Measurements from ENCODE around the gene ANKRD1.

ANKRD1 gene

GRCh38 chr10:90936276-90936659 is 15.4 kb upstream of the ANKRD1 start:
- no peak for FAIRE-seq
- no peak for DNase-seq (ENCODE audit: insufficient read length, low spot score)

GRCh38 chr10:90935581-90936275 is 14.8 kb upstream of the ANKRD1 start:
- no peak for FAIRE-seq
- no peak for DNase-seq (ENCODE audit: insufficient read length, low spot score)

- DNase-seq (ENCODE audit: insufficient read length, low spot score): no peak
- FAIRE-seq: no peak
Measured at GRCh38 chr10:90930971-90931871, 10.3 kb upstream of the ANKRD1 start.

DNA sequence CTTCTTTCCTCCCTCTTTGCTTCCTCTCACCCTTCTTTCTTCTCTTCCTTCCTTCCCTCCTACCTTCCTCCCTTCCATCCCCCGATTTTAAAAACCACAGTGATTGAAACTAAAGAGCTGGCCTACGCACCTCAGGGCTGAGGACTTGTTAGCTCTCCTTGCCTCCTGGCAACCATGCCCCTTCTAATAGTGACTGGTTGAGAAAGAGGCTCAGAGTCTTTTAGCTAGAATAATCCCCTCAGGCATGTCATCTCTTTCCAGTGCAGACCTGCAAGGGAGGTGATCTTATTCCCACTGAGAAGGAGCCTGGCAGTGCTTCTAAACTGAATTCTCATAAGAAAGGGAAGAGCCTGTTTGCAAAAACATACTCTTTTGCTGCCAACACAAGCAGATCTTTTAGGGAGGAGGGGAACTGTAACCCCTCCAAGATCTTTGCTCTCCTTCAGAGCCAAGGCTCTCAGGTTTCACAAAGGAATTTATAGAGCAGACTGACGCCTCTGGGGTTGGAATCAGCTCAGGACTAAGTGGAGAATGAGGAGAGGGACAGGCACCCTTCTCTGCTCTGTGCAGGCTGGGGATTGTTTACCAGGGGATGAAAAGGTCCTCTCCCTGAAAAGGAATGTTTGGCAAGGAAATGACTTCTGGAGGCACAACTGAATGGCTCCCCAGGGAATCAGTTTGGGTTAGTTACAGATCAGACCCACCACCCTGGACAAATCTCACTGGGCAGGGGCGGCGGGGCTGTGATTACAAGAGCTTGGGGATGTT is 9.4 kb upstream of the ANKRD1 start:
- FAIRE-seq (no peak), DNase-seq (ENCODE audit: insufficient read length, low spot score) (no peak)

- FAIRE-seq: no peak
Measured at GRCh38 chr10:90929179-90929578, 8.3 kb upstream of the ANKRD1 start.

DNA sequence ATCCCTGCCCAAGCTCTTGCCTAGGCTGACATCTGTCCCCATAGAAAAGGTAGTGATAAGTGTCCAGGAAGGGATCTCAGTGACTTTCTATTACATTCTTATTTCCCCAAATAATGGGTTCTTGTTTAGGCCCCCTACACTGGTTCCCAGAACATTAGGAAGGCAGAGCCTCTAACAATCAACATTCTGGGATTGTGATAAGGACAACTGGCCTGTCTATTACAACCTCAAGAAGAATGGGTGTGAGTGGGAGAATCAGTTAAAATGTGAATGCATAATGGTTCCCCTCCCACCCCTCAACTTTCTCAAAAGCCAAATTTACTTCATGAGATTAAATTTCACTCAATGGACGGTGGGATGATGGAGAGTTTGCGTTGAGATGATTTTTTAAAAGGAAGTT is 6.4 kb upstream of the ANKRD1 start:
- FAIRE-seq: no peak
- DNase-seq (ENCODE audit: insufficient read length, low spot score): no peak

More at GRCh38 chr10:90929179-90929578, 8.3 kb upstream of the ANKRD1 start:
- no peak for DNase-seq (ENCODE audit: insufficient read length, low spot score)

GRCh38 chr10:90925079-90926029 is 4.5 kb upstream of the ANKRD1 start:
- no peak for DNase-seq (ENCODE audit: insufficient read length, low spot score)

DNA sequence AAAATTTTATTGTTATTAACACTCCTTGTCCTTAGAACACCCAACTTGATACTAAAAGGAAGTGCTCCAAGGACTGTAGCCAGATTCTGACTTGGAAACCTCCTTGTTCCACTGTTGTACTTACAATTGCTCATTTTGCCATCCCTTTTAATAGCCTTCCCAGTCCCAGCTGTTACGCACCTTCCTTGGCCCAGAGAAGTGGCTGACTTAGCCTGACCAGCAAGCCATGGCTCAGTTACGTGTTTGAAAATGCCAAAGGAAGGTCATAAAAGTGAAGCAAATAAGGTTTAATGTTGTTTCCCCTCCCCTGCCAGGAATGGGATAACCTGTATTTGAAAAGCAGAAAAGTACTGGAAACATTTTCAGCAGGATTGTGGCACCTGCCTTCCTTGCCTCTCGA is 3.7 kb upstream of the ANKRD1 start:
- no peak for DNase-seq (ENCODE audit: insufficient read length, low spot score)
- FAIRE-seq: no peak

More at GRCh38 chr10:90925079-90926029, 4.5 kb upstream of the ANKRD1 start:
- no peak for FAIRE-seq

GRCh38 chr10:90923111-90923731 is 2.3 kb upstream of the ANKRD1 start:
- no peak for DNase-seq (ENCODE audit: insufficient read length, low spot score)
- FAIRE-seq: no peak

DNA sequence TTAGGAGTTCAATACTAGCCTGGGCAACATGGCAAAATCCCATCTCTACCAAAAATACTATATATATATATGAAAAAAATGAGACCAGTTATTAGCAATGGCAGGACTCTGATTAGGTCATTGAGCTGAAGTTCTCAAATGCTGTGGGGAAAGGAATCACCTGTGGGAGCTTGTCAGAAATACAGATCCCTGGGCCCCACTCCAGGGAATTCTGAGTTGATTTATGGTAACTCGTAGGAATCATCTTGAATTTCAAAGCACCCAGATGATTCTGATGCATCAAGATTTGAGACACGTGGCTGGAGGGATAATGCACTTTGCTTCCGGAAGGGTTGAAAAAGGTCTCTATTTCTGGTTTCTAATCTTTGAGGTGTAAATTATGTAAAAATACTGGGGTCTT is 1.0 kb upstream of the ANKRD1 start:
- DNase-seq (ENCODE audit: insufficient read length, low spot score) (no peak), FAIRE-seq (no peak)

- no peak for DNase-seq (ENCODE audit: insufficient read length, low spot score)
- FAIRE-seq: no peak
Measured at GRCh38 chr10:90919683-90920574, 958 bp downstream of the ANKRD1 start.

- FAIRE-seq (no peak), DNase-seq (ENCODE audit: insufficient read length, low spot score) (no peak)
Measured at GRCh38 chr10:90917968-90918318, 2.9 kb downstream of the ANKRD1 start.

GRCh38 chr10:90917238-90917967 is 3.5 kb downstream of the ANKRD1 start:
- FAIRE-seq (no peak), DNase-seq (ENCODE audit: insufficient read length, low spot score) (no peak)

- DNase-seq (ENCODE audit: insufficient read length, low spot score) (no peak), FAIRE-seq (no peak)
Measured at GRCh38 chr10:90916392-90917237, 4.3 kb downstream of the ANKRD1 start.

DNA sequence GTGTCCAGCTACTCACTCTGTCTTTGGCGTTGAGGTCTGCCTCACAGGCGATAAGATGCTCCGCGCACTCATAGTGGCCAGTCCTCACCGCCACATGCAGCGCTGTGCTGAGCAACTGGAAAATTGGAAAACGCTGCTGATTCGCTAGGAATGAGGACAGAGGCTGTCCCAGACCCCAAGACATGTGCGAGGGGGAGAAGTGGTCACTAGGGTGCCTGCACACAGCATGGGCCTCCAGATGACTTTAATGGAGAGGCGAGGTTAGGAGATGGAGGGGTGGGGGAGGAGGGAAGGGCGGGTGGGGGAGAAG is 5.2 kb downstream of the ANKRD1 start:
- FAIRE-seq (no peak), DNase-seq (ENCODE audit: insufficient read length, low spot score) (no peak)

DNA sequence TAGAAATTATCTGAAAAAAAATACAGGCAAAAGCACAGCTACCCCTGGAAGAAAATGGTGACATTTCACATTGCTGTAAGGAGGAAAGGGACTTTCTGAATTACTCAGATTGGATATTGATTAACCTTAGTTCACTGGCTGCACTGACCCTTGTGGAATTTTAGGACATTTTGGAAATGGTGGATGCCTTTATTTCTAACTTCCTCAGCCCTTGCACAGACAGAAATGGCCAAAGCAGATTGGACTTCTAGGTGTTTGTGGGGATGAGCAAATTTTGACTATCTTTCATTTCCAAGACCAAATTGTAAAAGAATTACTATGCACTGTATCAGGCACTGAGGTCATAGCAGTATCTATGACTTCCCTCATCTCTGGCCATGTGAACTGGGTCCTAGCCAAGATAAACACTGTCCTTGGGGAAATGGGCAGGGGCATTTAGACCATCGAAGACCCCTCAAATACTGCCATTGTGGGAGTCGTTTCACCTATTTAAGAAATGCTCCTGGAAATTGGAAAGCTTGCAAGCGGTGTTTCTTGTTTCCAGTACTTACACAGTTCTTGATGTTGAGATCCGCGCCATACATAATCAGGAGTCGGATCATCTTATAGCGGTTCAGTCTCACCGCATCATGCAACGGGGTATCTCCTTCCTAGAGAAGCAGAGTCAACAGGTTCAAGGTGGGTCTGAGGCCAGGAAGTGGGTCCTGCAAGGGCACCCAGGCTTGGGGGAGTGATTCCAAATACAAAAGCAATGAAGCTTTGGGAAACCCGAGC is 5.7 kb downstream of the ANKRD1 start:
- FAIRE-seq: no peak
- no peak for DNase-seq (ENCODE audit: insufficient read length, low spot score)
